ENCODE measurements around the gene IFNA6.

DNA sequence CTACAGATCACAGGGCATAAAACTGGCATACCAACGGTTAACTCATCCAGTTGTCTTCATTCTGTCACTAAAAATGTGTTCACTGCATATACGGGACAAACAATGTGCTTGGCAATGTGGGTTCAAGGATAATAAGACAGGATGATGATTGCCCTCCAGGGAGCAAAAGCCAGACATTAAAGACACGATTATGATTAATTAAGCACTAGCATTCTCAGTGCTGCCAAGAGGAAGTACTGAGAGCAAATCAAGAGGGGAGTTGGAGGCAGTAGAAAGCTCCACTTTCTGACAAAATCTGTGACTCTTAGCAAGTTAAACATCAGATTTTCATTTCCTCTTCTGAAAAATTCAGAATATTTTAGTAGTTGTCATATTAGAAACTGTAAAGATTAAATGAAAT, 49.3 kb upstream of the IFNA6 start:
- no peak for TF ChIP-seq JUN (IDR thresholded peaks at IDR 0.05; ENCODE audit: borderline replicate concordance, insufficient read depth, insufficient read length, low read depth)
- no peak for TF ChIP-seq CTCF (IDR thresholded peaks at IDR 0.05; ENCODE audit: extremely low read depth in 1 of 2, insufficient read depth in 1 of 2, low read depth in 1 of 2, low read length in 2 of 2)
- no peak for TF ChIP-seq MAX (IDR thresholded peaks at IDR 0.05; ENCODE audit: insufficient read depth, insufficient read length)
